Loucy (cell line): Measurements from ENCODE around the gene CFAP73.

Source experiments
- EZH2phosphoT487 ChIP-seq: fragments of 200-600 bp; IDR thresholded peaks from 2 replicates; pipeline ENCODE4 v1.6.1; 2018; ENCODE audit warnings: antibody characterized with exemption, mild to moderate bottlenecking, moderate library complexity, borderline replicate concordance
- TF ChIP-seq, protein P1 (sequence below): fragments of 200-600 bp; sonication (generic); conservative IDR thresholded peaks from 2 replicates; pipeline ENCODE4 v1.5.1; 2014; ENCODE audit warnings: mild to moderate bottlenecking, antibody characterized with exemption, low read length

DNA sequence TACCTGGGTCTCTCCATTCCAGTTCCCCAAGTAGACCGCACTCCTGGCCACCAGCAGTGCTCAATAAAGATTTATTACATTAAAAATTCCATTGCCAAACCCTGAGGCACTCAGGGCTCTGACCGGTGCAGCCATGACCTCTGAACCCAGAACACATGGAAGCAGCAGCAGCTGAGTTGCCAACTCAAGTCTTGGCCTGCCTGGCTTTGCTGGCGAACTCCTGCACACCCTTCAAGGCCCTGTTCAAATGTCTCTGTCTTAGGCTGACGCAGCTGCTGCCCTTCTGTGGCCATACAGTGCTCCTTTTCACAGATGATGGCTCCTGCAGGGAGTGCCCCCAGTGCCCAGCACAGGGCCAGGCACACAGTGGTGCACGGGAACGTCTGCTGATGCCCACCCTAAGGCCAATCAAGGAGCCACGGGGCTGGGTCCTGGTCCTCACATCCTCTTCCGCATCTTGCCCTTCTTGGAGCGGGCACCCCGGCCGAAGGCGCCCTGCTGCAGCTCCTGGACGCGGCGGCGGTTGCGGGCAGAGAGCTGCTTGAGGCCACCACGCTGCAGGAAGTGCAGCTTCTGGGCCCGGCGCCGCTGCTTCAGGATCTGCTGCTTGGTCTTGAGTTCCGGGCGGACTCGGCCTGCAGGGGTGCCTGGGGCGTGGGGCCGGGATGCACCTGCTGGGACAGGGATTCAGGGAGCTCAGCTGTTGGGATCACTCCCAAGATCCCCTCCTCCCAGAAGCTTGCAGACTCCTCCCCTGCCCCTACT, 9.1 kb downstream of the CFAP73 start:
- TF ChIP-seq, protein P1, sequence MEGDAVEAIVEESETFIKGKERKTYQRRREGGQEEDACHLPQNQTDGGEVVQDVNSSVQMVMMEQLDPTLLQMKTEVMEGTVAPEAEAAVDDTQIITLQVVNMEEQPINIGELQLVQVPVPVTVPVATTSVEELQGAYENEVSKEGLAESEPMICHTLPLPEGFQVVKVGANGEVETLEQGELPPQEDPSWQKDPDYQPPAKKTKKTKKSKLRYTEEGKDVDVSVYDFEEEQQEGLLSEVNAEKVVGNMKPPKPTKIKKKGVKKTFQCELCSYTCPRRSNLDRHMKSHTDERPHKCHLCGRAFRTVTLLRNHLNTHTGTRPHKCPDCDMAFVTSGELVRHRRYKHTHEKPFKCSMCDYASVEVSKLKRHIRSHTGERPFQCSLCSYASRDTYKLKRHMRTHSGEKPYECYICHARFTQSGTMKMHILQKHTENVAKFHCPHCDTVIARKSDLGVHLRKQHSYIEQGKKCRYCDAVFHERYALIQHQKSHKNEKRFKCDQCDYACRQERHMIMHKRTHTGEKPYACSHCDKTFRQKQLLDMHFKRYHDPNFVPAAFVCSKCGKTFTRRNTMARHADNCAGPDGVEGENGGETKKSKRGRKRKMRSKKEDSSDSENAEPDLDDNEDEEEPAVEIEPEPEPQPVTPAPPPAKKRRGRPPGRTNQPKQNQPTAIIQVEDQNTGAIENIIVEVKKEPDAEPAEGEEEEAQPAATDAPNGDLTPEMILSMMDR = no peak
- no peak for TF ChIP-seq EZH2phosphoT487
